Stomach (tissue), 9 donors: ENCODE measurements around the gene DDIAS. TPM values are rescaled to one million over a fixed set of nuclear protein-coding genes. Genes with fewer than 3 reads are reported as not detected.

Experiments used
- DNase-seq, 2 donors: peaks; one replicate each; pipeline versions ENCODE4 v3.0.0 to v3.0.0-alpha.2; 2013 to 2019
- H3K27ac ChIP-seq, 5 donors: fragments of 200-600 bp in 4 of 5; sonication (generic) in 4 of 5; one replicate each; pipeline ENCODE4 v1.5.1; 2013 to 2019; ENCODE audit warnings: mild to moderate bottlenecking in 1 of 5, moderate library complexity in 1 of 5
- H3K27me3 ChIP-seq, 3 donors: fragments of 200-600 bp; sonication (generic); one replicate each; pipeline ENCODE4 v1.5.1; 2017 to 2019; ENCODE audit warnings: mixed run types in 1 of 3
- H3K36me3 ChIP-seq, 4 donors: fragments of 200-600 bp; sonication (generic); 1 replicate in 3 of 4; 2 replicates in 1 of 4; pipeline ENCODE4 v1.5.1; 2016 to 2019
- H3K4me1 ChIP-seq, 4 donors: fragments of 200-600 bp; sonication (generic); one replicate each; pipeline ENCODE4 v1.5.1; 2016 to 2019
- H3K4me3 ChIP-seq, 4 donors: fragments of 200-600 bp; sonication (generic) in 3 of 4; one replicate each; pipeline ENCODE4 v1.5.1; 2016 to 2019; ENCODE audit warnings: mild to moderate bottlenecking in 1 of 4
- H3K9me3 ChIP-seq, 4 donors: fragments of 200-600 bp; sonication (generic); one replicate each; pipeline ENCODE4 v1.5.1; 2016 to 2019
- CTCF ChIP-seq, 7 experiments: fragments of 450-650 bp in 4 of 7; fragments of 200-600 bp in 3 of 7; sonication (generic) in 3 of 7; IDR thresholded peaks; one replicate each; pipeline ENCODE4 v1.5.1; 2016 to 2019; ENCODE audit warnings: antibody characterized with exemption in 7 of 7, control low read depth in 2 of 7, mild to moderate bottlenecking in 1 of 7
- EP300 ChIP-seq: sonication (generic); formaldehyde crosslinking; IDR thresholded peaks from one replicate; pipeline ENCODE4 v1.6.1; 2017; ENCODE audit warnings: antibody characterized with exemption
- POLR2A ChIP-seq, 4 donors: fragments of 450-650 bp; IDR thresholded peaks; one replicate each; pipeline ENCODE4 v1.6.1; 2016; ENCODE audit warnings: antibody characterized with exemption in 4 of 4, control low read depth in 2 of 4, mild to moderate bottlenecking in 1 of 4, moderate library complexity in 1 of 4
- POLR2AphosphoS5 ChIP-seq, 3 donors: sonication (generic); formaldehyde crosslinking; IDR thresholded peaks; one replicate each; pipeline ENCODE4 v1.6.1; 2016; ENCODE audit warnings: antibody characterized with exemption in 3 of 3
- WGBS, 5 donors: extraction: QIAGEN DNeasy Blood & Tissue Kit in 3 of 5; methylation state at CpG; one replicate each; pipeline versions ENCODE4 v1.1.5 to v1.1.7; 2013 to 2018; 5-methylcytosine and 5-hydroxymethylcytosine counted together
- intact Hi-C: fragments of 100-400 bp; cut with DNase I; formaldehyde crosslinking; loops from one replicate; pipeline ENCODE4 v1.15.1; 2023; ENCODE audit warnings: low total_unique reads
- polyA plus RNA-seq, 3 donors: library from polyadenylated mRNA; stranded (reverse); fragments of 200-250 nt; gene quantifications; one replicate each; pipeline ENCODE4 v1.2.3, GENCODE V29; 2013
- total RNA-seq, 5 donors: library from RNA; depleted of rRNA; stranded (reverse); fragments of >200 nt; gene quantifications; one replicate each; pipeline versions ENCODE4 v1.1.0 to v1.2.3, GENCODE V29; 2014 to 2016
- donor health status: healthy with polysubstance abuse.
- donor health status: Bipolar disorder and iron deficiency.
- donor health status: healthy.

Gene DDIAS
- total and polyA plus RNA-seq, 8 donors, result 0.31 to 2.6 (median 1.6) TPM; not detected in 3

- intact Hi-C loops, result loop anchor here (10.0 kb wide), 1 partner anchor 155 kb away; no protein-coding TSS in a partner anchor
- H3K4me1 ChIP-seq, result peaks cover 0 to 30% (median 16%) of the 10 kb centered on the region in 4 donors
- no peaks in the 10 kb centered on the region for H3K36me3 ChIP-seq
- TF ChIP-seq CTCF (IDR thresholded peaks at IDR 0.05), result no peak
- no peak for TF ChIP-seq POLR2AphosphoS5 (IDR thresholded peaks at IDR 0.05)
- no peak for TF ChIP-seq EP300
- TF ChIP-seq POLR2A (IDR thresholded peaks at IDR 0.05), result no peak
- H3K27ac ChIP-seq, result no peak overlapping the region
- no peak overlapping the region for H3K4me3 ChIP-seq
- no peak for DNase-seq
- H3K27me3 ChIP-seq, result no peaks in the 10 kb centered on the region
- no peaks in the 10 kb centered on the region for H3K9me3 ChIP-seq
Measured at GRCh38 chr11:82869657-82870056, 31.9 kb upstream of the DDIAS start.

- no peak for TF ChIP-seq CTCF (IDR thresholded peaks at IDR 0.05)
- TF ChIP-seq EP300, result no peak
- no peak for TF ChIP-seq POLR2AphosphoS5 (IDR thresholded peaks at IDR 0.05)
- no peak for TF ChIP-seq POLR2A (IDR thresholded peaks at IDR 0.05)
Measured at GRCh38 chr11:82871646-82872045, 29.9 kb upstream of the DDIAS start.

DNA sequence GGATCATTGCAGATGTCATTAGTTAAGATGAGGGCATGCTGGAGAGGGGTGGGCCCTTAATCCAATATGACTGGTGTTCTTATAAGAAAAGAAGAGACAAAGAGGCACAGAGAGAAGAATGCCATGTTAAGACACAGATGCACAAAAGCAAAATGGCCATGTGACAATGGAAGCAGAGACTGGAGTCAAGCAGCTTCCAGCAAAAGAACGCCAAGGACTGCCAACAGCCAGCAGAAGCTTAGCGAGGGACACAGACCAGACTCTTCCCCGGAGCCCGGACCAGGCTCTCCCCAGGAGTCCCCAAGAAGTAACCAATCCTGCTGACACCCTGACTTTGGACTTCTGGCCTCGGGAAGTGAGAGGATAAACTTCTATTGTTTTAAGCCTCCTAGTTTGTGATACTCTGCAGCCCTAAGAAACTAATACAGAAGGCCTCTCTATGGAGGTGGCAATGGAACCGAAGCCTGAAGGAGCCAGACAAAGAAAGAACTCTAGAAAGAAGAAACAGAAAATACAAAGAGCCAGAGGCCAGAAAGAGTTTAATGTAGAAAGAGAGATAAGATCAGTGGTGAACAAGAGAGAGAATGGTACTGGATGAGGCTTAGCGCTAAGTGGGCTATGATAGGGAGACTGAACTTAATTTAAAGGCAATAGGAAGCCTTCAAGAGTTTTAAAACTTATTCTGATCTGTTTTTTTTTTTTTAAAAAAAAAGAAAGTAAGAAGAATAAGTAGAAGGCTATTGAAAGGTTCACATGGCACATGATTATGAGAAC lies 29.0 kb upstream of the DDIAS start:
- H3K27me3 ChIP-seq, result no peaks in the 10 kb centered on the region
- intact Hi-C loops, result no loop called here

More at GRCh38 chr11:82871646-82872045, 29.9 kb upstream of the DDIAS start:
- Histone ChIP-seq H3K4me1 (peaks cover 0 to 26% (median 15%) of the 10 kb centered on the region in 4 donors), H3K36me3 (no peaks in the 10 kb centered on the region), H3K27ac (no peak overlapping the region), H3K27me3 (no peaks in the 10 kb centered on the region), H3K4me3 (no peak overlapping the region), H3K9me3 (no peaks in the 10 kb centered on the region)
- intact Hi-C loops, result no loop called here
- DNase-seq, result no peak
- 95 to 100% (median 98%) methylated on average over 2 of the region's 2 CpGs for WGBS, 5 donors

DNA sequence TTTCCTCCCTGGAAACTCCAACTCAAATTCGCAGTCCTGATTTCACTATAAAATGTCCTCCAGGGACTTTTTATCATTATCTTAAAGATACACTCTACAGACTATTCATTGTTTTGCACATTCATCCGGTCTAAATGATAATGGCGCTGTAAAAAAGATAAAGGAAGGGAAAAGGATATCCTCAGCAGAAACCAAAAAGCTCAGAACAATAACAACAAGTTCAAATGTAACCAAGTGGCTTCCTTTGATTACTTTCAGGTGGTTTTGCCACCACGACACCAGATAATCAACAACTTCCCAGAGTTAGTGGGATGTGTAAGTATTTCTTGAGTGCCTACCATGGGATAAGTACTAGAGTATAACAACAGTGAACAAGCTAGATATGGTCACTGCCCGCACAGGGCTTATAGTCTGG lies 27.6 kb upstream of the DDIAS start:
- no peaks in the 10 kb centered on the region for H3K36me3 ChIP-seq
- DNase-seq, result no peak
- no peaks in the 10 kb centered on the region for H3K27me3 ChIP-seq
- TF ChIP-seq CTCF (IDR thresholded peaks at IDR 0.05) (no peak), POLR2A (IDR thresholded peaks at IDR 0.05) (no peak), EP300 (no peak), POLR2AphosphoS5 (IDR thresholded peaks at IDR 0.05) (no peak)
- H3K4me3 ChIP-seq, result no peak overlapping the region
- no peak overlapping the region for H3K27ac ChIP-seq
- WGBS, 5 donors, result 60 to 70% (median 63%) methylated on average over 5 of the region's 5 CpGs
- peaks cover 0 to 15% (median 7%) of the 10 kb centered on the region in 4 donors for H3K4me1 ChIP-seq
- no peaks in the 10 kb centered on the region for H3K9me3 ChIP-seq
- intact Hi-C loops, result no loop called here

More for the DNA sequence above, 29.0 kb upstream of the DDIAS start:
- TF ChIP-seq POLR2AphosphoS5 (IDR thresholded peaks at IDR 0.05) (no peak), POLR2A (IDR thresholded peaks at IDR 0.05) (no peak), CTCF (IDR thresholded peaks at IDR 0.05) (no peak), EP300 (no peak)
- no peak for DNase-seq
- Histone ChIP-seq H3K27ac (no peak overlapping the region), H3K36me3 (no peaks in the 10 kb centered on the region), H3K4me1 (peaks cover 0 to 21% (median 12%) of the 10 kb centered on the region in 4 donors), H3K9me3 (no peaks in the 10 kb centered on the region), H3K4me3 (no peak overlapping the region)
- WGBS, 5 donors, result 83 to 91% (median 87%) methylated on average over 7 of the region's 7 CpGs
